Tongue (tissue), 3 donors: Measurements from ENCODE around the gene AXDND1. TPM values are rescaled to one million over a fixed set of nuclear protein-coding genes. Genes with fewer than 3 reads are reported as not detected.

ENCODE experiments used
- DNase-seq: peaks from one replicate; pipeline ENCODE4 v3.0.0-alpha.2; 2015
- small RNA-seq: library from RNA; depleted of rRNA; stranded (forward); fragments of <200 nt; gene quantifications from one replicate; pipeline ENCODE3, GENCODE V24; 2014; ENCODE audit warnings: low replicate concordance
- total RNA-seq: library from RNA; depleted of rRNA; stranded (reverse); fragments of >200 nt; gene quantifications from one replicate; pipeline ENCODE4 v1.2.3, GENCODE V29; 2014

The AXDND1 gene
- total RNA-seq, 1 donor from 2014 or later, result 0.31 TPM

- DNase-seq, result no peak
Observed at GRCh38 chr1:179575497-179576314, 209.9 kb downstream of the AXDND1 start, which contains the start of gene NPHS2. Gene NPHS2 (minus strand): TSS chr1:179575948. CDS start chr1:179575864, 84 bp downstream.

GRCh38 chr1:179576509-179576908, 210.7 kb downstream of the AXDND1 start:
- no peak for DNase-seq

GRCh38 chr1:179583771-179584320, 218.1 kb downstream of the AXDND1 start:
- no peak for DNase-seq

GRCh38 chr1:179586107-179586823, 220.5 kb downstream of the AXDND1 start:
- DNase-seq, result peak; percentile 92

GRCh38 chr1:179587336-179587735, 221.6 kb downstream of the AXDND1 start:
- DNase-seq, result no peak

- DNase-seq, result no peak
Observed at GRCh38 chr1:179588425-179589024, 222.8 kb downstream of the AXDND1 start.

GRCh38 chr1:179589509-179589908, 223.7 kb downstream of the AXDND1 start:
- DNase-seq, result no peak

GRCh38 chr1:179590671-179591070, 224.9 kb downstream of the AXDND1 start:
- DNase-seq, result no peak

GRCh38 chr1:179591253-179591591, 225.5 kb downstream of the AXDND1 start:
- no peak for DNase-seq

- DNase-seq, result peak; percentile 42
Observed at GRCh38 chr1:179591592-179592580, 226.1 kb downstream of the AXDND1 start, which contains the start of gene TDRD5. Gene TDRD5 (plus strand): TSS chr1:179591832. CDS start chr1:179592616, 784 bp downstream.

GRCh38 chr1:179598631-179599030, 232.9 kb downstream of the AXDND1 start:
- no peak for DNase-seq

- peak; percentile 42 for DNase-seq
Observed at GRCh38 chr1:179599623-179600249, 234.0 kb downstream of the AXDND1 start.

GRCh38 chr1:179601093-179601492, 235.3 kb downstream of the AXDND1 start:
- DNase-seq, result no peak

Small RNA genes lying within 50 kb of the gene (small RNA-seq; reads per million reads assigned to genes)
- not detected for gene MEF2AP1
- 0.06 reads per million for gene RNU5F-2P

Other genes starting within 250 kb of the AXDND1 start
- 21.2 TPM for gene ABL2, start 136.3 kb upstream of the AXDND1 start, total RNA-seq
- gene SOAT1, start 72.2 kb upstream of the AXDND1 start, total RNA-seq, result 9.3 TPM
- gene NPHS2, start 210.0 kb downstream of the AXDND1 start, total RNA-seq, result not detected
- gene TDRD5, start 225.9 kb downstream of the AXDND1 start, total RNA-seq, result 0.82 TPM